Activated CD8-positive, alpha-beta memory T cell treated with anti-CD3 and anti-CD28 coated beads, Interleukin-2, amount 50 U/mL, for 24 hours (primary cell): Measurements from ENCODE around the gene GRHPR.
"Not testable (repeated sequence)": the region's sequence is repeated elsewhere in the genome, so short reads cannot be mapped to it uniquely, and the experiment has no call there.

ENCODE experiments used
- DNase-seq: peaks from one replicate; pipeline ENCODE4 v3.0.0-alpha.2; 2020; ENCODE audit errors: extremely low read depth

GRHPR gene

GRCh38 chr9:37422289-37423104 is at the start of gene GRHPR:
TSS of gene GRHPR (plus strand) at chr9:37422696. CDS start at chr9:37422751, 55 bp downstream.
- peak; percentile 76 for DNase-seq

- no peak for DNase-seq
Measured at GRCh38 chr9:37372839-37373238, 49.7 kb upstream of the GRHPR start.

GRCh38 chr9:37373621-37374020 is 48.9 kb upstream of the GRHPR start:
- DNase-seq = no peak

GRCh38 chr9:37374892-37375291 is 47.6 kb upstream of the GRHPR start:
- DNase-seq = no peak

- DNase-seq = no peak
Measured at GRCh38 chr9:37377688-37378612, 44.5 kb upstream of the GRHPR start.

- no peak for DNase-seq
Measured at GRCh38 chr9:37378613-37379004, 43.9 kb upstream of the GRHPR start.

- DNase-seq = no peak
Measured at GRCh38 chr9:37379835-37380234, 42.7 kb upstream of the GRHPR start.

GRCh38 chr9:37380570-37380969 is 41.9 kb upstream of the GRHPR start:
- no peak for DNase-seq

GRCh38 chr9:37381094-37381741 is 41.3 kb upstream of the GRHPR start:
- no peak for DNase-seq

- DNase-seq = no peak
Measured at GRCh38 chr9:37382161-37382981, 40.1 kb upstream of the GRHPR start.

- DNase-seq = no peak
Measured at GRCh38 chr9:37382982-37383357, 39.5 kb upstream of the GRHPR start.

- DNase-seq = no peak
Measured at GRCh38 chr9:37383393-37383792, 39.1 kb upstream of the GRHPR start.

GRCh38 chr9:37383876-37384746 is 38.4 kb upstream of the GRHPR start:
- DNase-seq = no peak

GRCh38 chr9:37385286-37385685 is 37.2 kb upstream of the GRHPR start:
- DNase-seq = no peak

- no peak for DNase-seq
Measured at GRCh38 chr9:37386988-37387387, 35.5 kb upstream of the GRHPR start.

- DNase-seq = no peak
Measured at GRCh38 chr9:37390759-37391158, 31.7 kb upstream of the GRHPR start.

GRCh38 chr9:37392272-37392671 is 30.2 kb upstream of the GRHPR start:
- no peak for DNase-seq

- DNase-seq = no peak
Measured at GRCh38 chr9:37395229-37395628, 27.3 kb upstream of the GRHPR start.

GRCh38 chr9:37395663-37396062 is 26.8 kb upstream of the GRHPR start:
- DNase-seq = no peak

GRCh38 chr9:37397948-37398347 is 24.5 kb upstream of the GRHPR start:
- not testable (repeated sequence) for DNase-seq
